ENCODE data around the gene KCTD15.
"Not testable (repeated sequence)": the region's sequence is repeated elsewhere in the genome, so short reads cannot be mapped to it uniquely, and the experiment has no call there.

Gene KCTD15

GRCh38 chr19:33815380-33816340 is 19.0 kb downstream of the KCTD15 start:
- DNase-seq: no peak

DNA sequence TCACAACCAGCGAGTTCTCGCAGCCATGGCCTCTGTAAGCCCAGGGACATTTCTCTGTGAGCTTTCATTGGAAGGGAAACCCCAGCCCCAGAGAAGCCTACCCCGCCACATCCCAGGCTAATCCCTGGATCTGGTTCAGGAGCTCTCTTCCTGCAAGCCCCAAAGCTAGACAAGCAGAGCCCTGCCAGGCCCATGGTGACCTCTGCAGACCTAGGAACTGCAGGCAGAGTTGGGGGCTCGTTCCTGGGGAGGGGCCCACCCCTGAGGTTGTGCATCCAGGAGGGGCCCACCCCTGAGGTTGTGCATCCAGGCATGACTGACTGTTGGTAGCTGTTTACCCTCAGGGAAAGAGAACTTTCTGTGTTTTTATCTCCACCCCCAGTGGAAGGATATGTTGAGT is 21.7 kb downstream of the KCTD15 start:
- DNase-seq: no peak

DNA sequence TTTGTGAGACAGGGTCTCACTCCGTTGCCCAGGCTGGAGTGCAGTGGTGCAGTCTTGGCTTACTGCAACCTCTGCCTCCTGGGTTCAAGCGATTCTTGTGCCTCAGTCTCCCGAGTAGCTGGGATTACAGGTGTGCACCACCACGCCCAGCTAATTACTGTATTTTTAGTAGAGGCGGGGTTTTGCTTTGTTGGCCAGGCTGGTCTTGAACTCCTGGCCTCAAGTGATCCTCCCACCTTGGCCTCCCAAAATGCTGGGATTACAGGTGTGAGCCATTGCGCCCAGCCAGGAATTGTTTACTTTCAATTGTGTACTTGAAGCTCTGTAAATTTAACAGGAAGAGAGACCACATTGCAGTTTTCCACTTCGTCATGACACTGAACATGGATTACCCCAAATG is 22.4 kb downstream of the KCTD15 start:
- not testable (repeated sequence) for DNase-seq

DNA sequence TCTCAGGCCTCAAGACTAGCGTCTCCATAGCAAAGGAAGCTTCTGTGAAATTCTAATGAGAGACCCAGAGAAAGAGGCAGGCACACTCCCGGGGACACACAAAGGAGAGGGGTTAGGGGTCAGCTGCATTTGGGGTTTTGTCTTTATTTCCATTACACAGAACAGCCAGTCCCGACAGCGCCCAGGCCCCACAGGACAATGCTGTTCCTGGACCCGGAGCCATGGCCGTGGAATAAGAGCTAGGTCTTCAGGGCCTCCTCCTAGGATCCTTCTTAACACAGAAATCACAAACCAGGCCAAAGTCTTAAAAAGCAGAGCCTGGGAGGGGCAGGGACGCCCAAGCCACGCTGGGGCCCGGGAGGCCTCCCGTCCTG is 22.8 kb downstream of the KCTD15 start:
- DNase-seq: no peak

DNA sequence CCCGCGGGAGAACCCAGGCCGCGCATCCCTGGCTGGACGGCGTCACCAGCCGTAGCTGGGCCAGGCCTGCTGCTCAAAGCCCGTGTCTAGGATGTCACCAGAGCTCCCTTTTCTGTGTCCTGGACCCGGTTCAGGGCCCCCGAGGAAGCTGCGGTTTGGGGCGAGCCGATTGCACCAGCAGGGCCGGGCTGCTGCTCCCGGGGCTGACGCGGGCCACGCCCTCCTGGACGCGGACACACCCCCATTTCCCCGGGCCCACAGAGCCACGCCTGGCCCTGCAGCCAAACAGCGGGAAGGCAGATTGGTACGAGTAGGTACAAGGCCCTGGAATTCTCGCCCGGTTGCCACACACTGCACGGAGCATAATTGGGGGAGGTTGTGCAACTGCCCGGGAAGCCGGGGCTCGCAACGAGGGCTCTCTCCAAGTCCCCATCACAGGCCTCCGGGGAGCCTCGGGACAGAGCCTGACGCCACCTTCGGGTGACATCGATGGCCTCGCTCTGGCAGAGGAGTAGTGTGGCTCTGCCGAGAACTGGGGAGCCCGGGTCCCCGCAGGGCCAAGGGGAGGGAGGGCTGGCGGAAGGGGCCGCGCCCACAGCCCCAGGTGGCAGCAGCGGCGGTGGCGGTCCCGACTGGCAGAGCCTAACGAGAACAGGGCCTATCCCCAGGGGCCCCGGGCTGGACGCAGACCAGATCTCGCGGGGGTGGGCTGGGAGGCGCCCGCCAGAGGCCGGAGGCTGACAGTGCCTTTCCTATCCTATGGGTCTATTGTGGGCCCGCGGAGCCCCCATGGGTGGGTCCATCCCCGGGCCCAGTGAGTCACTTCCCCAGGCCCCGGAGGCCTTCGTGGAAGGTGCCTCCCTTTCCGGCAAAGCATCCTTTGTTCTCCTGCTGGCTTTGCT is 23.5 kb downstream of the KCTD15 start:
- no peak for DNase-seq

GRCh38 chr19:33821871-33822270 is 25.2 kb downstream of the KCTD15 start:
- DNase-seq: no peak

GRCh38 chr19:33823341-33823740 is 26.7 kb downstream of the KCTD15 start:
- DNase-seq: no peak

DNA sequence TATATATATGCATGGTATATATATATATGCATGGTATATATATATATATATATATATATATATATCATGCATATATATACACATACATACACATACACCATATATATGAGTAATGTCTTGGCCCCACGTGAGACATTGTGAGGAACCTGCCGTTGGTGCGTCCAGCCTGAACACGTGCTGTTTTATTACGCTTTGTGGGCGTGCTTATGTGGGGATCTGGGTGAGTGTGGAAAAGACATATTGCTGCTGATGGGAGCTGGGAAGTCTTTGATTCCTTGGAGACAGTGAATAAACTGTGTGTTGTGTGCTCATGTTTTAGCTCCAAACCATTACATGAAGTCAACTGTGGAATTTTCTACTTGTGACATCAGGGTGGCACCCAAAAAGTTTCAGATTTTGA is 28.9 kb downstream of the KCTD15 start:
- DNase-seq: no peak

GRCh38 chr19:33826521-33826920 is 29.9 kb downstream of the KCTD15 start:
- no peak for DNase-seq

- no peak for DNase-seq
Observed at GRCh38 chr19:33828266-33829075, 31.8 kb downstream of the KCTD15 start.

- no peak for DNase-seq
Observed at GRCh38 chr19:33830264-33830663, 33.6 kb downstream of the KCTD15 start.

DNA sequence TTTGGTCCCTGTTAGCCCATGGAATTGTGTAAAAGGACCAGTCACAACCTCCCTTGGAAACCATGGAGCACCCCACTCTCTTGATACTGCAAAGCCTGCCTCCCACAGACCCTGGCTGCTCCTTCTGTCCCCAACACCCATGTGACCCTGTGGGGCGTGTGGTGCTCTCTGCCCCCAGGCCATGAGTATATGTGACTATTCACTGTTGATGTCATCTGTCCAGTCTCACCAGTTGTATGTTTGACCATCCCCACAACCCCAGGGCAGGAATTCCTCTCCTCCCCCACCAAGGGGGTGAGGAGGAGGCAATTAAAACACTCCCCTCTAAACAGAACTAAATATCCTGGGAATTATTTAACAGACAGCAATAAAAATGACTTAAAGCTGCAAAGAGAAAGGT is 35.2 kb downstream of the KCTD15 start:
- DNase-seq: no peak

GRCh38 chr19:33832633-33833032 is 36.0 kb downstream of the KCTD15 start:
- no peak for DNase-seq

DNA sequence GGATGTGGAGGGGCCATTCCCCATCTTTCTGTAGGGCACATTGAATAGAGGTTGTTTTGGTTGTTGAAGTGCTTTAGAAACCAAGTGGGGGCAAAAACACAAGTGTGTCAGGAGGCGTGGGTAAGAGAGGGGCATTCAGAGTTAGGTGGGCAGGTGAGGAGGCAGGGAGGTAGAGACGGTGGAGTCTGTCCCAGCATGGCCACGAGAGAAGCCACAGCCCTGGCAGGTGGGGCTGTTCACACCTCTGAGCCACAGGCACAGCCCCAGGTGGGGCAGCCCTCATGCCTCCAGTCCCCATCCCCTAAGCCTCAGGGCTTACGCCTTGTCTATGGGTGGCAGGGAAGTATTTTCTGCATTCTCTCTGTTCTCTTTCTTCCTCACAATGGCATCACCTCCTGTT is 43.7 kb downstream of the KCTD15 start:
- no peak for DNase-seq

GRCh38 chr19:33840783-33841182 is 44.1 kb downstream of the KCTD15 start:
- no peak for DNase-seq

- no peak for DNase-seq
Observed at GRCh38 chr19:33841685-33842084, 45.0 kb downstream of the KCTD15 start.

- DNase-seq: no peak
Observed at GRCh38 chr19:33844478-33844877, 47.8 kb downstream of the KCTD15 start.

DNA sequence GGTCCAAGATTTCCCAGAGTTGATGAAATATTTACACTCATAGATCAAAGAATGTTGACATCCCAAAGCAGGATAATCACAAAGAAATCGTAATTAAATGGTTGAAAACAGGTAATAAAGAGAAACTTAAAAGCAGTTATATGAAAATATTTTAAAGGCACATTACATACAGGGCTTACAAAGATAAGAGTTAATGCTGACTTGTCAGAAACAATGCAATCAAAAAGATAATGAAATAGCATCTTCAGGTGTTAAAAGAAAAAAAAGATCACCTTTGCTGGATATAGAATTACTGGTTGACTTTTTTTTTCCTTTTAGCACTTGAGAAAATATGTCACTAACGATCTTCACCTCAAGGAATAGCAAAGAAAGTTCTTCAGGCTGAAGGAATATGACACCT is 48.8 kb downstream of the KCTD15 start:
- DNase-seq: no peak

DNA sequence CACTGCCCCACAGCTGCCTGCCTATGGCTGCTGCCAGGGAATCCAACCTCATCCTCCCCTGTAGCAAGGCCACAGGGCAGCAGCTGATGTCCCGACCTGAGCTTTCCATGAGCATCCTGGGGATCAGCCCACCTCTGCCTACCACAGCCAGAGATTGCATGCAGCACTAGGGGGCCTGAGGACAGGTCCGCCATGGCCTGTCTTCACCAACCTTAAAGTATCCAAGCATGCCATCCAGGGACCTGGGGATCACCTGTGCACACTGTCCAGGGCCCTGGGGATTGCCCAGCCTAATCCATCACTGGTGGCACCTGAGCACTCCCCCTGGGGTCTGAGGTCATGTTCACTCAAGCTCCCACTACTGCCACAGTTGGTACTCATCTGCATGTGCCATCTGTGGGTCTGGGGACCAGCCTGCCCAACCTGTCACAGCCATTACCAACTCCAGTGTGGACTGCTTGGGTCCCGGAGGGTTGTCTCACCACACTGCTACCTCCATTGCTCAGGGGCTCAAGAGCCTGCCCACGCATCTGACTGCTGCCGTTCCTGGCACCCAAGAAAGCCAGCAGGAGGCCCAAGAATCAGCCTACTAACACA is 53.0 kb downstream of the KCTD15 start:
- DNase-seq: no peak

- DNase-seq: no peak
Observed at GRCh38 chr19:33859016-33859415, 62.3 kb downstream of the KCTD15 start.

DNA sequence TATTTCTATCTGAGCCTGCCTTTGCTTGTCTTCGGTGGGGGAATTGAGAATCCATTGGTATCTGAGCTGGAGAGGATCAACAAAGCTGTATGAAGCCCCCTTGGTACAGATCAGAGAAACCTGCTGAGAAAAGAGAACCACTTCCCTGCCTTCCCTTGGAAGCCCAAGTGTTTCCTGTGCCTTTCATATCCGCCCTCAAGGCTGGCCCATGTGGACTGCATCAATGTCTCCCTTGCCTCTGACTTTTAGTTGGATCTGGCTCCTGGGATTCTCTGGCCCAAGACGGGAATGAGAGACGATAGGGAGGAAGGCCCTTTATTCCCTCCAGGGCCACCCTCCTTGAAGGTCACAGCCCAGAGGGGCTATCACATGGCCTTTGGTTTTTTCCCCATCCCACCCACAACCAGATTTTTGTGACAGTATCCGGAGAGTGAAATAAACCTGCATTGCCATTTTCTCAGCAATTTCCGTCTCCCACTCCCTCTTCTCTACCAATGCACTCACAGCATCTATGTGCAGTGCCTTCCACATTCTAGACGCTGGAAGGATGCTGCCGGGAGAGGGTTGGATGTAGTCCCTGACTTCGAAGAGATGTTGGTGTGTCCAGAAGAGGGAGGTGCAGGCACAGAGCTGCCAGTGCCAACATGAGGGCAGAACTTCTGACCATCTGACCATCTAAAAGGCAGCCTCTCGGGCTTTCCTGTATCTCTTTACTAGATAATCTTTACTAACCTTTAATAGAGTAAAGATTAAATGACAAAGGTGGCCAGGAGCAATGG is 63.8 kb downstream of the KCTD15 start:
- DNase-seq: no peak

DNA sequence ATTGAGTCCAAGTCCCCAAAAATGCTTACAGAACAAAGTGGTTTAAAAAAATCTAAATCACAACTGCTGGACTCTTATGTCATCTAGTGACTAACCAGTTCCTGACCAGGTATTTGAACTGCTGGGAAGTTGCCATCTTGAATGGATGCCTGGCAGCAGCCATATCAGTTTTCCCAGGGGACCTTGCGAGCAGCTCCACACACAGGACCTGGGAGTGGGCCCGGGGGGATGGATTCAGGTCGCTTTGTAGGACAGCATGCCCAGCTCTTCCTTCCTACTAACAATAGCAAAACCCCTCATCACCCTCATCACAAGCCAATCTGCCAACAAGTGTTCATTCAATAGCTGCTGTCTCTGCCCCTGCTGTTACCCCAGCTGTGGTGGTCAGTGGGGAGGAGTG is 65.3 kb downstream of the KCTD15 start:
- DNase-seq: no peak
